Esophagus mucosa (tissue), 1 donor: ENCODE data around the gene CEP41. TPM values are rescaled to one million over a fixed set of nuclear protein-coding genes. Genes with fewer than 3 reads are reported as not detected.

Experiments
- ATAC-seq: fragments of 200-7000 bp; cut with Tn5 transposase; one replicate; pipeline ENCODE4 v1.9.1; 2020
- total RNA-seq: library from RNA; stranded (reverse); gene quantifications from one replicate; pipeline ENCODE4 v1.2.4, GENCODE V29; 2023
- donor health status: DM: yes; HTN: yes; CAD: no.

Gene CEP41
- total RNA-seq: 4.8 TPM

GRCh38 chr7:130440527-130441365, at the start of gene CEP41:
Gene CEP41, minus strand, starts transcription at chr7:130441016. Its CDS starts 50 bp downstream, at chr7:130440966.
- ATAC-seq: peak; percentile 98

GRCh38 chr7:130490311-130490791, 49.5 kb upstream of the CEP41 start:
- ATAC-seq: no peak

GRCh38 chr7:130489140-130489983, 48.5 kb upstream of the CEP41 start:
- ATAC-seq: no peak

GRCh38 chr7:130488392-130489139, 47.8 kb upstream of the CEP41 start:
- no peak for ATAC-seq

- ATAC-seq: peak; percentile 61
Observed at GRCh38 chr7:130486954-130487436, 46.2 kb upstream of the CEP41 start.

- ATAC-seq: peak; percentile 69
Observed at GRCh38 chr7:130486114-130486953, 45.5 kb upstream of the CEP41 start.

- ATAC-seq: no peak
Observed at GRCh38 chr7:130485734-130486113, 44.9 kb upstream of the CEP41 start.

GRCh38 chr7:130483031-130483430, 42.2 kb upstream of the CEP41 start:
- ATAC-seq: no peak

- no peak for ATAC-seq
Observed at GRCh38 chr7:130481898-130482297, 41.1 kb upstream of the CEP41 start.

- no peak for ATAC-seq
Observed at GRCh38 chr7:130479716-130480400, 39.0 kb upstream of the CEP41 start.

- ATAC-seq: no peak
Observed at GRCh38 chr7:130478991-130479390, 38.2 kb upstream of the CEP41 start.

- no peak for ATAC-seq
Observed at GRCh38 chr7:130476297-130477150, 35.7 kb upstream of the CEP41 start.

- no peak for ATAC-seq
Observed at GRCh38 chr7:130475776-130476175, 35.0 kb upstream of the CEP41 start.

- no peak for ATAC-seq
Observed at GRCh38 chr7:130473876-130474275, 33.1 kb upstream of the CEP41 start.

- no peak for ATAC-seq
Observed at GRCh38 chr7:130473289-130473688, 32.5 kb upstream of the CEP41 start.

- no peak for ATAC-seq
Observed at GRCh38 chr7:130471974-130472373, 31.2 kb upstream of the CEP41 start.

- no peak for ATAC-seq
Observed at GRCh38 chr7:130468612-130469011, 27.8 kb upstream of the CEP41 start.

- no peak for ATAC-seq
Observed at GRCh38 chr7:130463553-130464434, 23.0 kb upstream of the CEP41 start.

GRCh38 chr7:130461272-130461671, 20.5 kb upstream of the CEP41 start:
- no peak for ATAC-seq
